Suprapubic skin (tissue), 4 donors: Measurements from ENCODE around the gene ABHD17A.

Experiments used
- CTCF ChIP-seq, 2 donors: fragments of 200-600 bp in 1 of 2; fragments of 450-650 bp in 1 of 2; sonication (generic) in 1 of 2; IDR thresholded peaks; one replicate each; pipeline ENCODE4 v1.5.1; 2016 to 2019; ENCODE audit warnings: antibody characterized with exemption in 2 of 2, mild to moderate bottlenecking in 1 of 2, moderate library complexity in 1 of 2
- POLR2A ChIP-seq, 2 donors: fragments of 450-650 bp; IDR thresholded peaks; one replicate each; pipeline ENCODE4 v1.6.1; 2017; ENCODE audit warnings: antibody characterized with exemption in 2 of 2, mild to moderate bottlenecking in 2 of 2, moderate library complexity in 2 of 2
- POLR2AphosphoS5 ChIP-seq, 3 donors: sonication (generic); formaldehyde crosslinking; IDR thresholded peaks; one replicate each; pipeline ENCODE4 v1.6.1; 2017; ENCODE audit warnings: antibody characterized with exemption in 3 of 3

GRCh38 chr19:1874554-1875185 is 10.6 kb downstream of the ABHD17A start:
- TF ChIP-seq CTCF (IDR thresholded peaks at IDR 0.05) (no peak), POLR2AphosphoS5 (IDR thresholded peaks at IDR 0.05) (no peak), POLR2A (IDR thresholded peaks at IDR 0.05) (no peak)
